ENCODE measurements around the gene FOXK2. TPM values are rescaled to one million over a fixed set of nuclear protein-coding genes. Genes with fewer than 3 reads are reported as not detected.

The FOXK2 gene
- total RNA-seq, 1 experiment from 2014 or later: 104 TPM

DNA sequence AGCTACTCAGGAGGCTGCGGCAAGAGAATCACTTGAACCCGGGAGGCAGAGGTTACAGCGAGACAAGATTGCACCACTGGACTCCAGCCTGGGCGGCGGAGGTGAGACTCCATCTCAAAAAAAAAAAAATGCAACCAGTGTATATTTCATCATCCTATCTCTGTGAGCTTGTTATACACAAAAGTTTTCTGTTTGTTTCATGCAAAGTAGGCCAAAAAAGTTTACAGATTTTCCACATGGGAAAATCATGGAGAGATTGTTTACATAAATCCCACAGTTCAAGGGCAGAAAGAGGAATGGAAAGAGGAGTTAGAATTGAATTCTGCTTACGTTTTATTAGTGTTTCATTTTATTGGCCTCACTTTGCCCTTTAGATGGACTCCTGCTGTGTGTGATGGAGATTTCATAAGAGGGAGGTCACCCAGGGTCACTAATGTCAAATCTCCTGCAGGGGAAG lies 36.3 kb upstream of the FOXK2 start:
- TF ChIP-seq, protein P1, sequence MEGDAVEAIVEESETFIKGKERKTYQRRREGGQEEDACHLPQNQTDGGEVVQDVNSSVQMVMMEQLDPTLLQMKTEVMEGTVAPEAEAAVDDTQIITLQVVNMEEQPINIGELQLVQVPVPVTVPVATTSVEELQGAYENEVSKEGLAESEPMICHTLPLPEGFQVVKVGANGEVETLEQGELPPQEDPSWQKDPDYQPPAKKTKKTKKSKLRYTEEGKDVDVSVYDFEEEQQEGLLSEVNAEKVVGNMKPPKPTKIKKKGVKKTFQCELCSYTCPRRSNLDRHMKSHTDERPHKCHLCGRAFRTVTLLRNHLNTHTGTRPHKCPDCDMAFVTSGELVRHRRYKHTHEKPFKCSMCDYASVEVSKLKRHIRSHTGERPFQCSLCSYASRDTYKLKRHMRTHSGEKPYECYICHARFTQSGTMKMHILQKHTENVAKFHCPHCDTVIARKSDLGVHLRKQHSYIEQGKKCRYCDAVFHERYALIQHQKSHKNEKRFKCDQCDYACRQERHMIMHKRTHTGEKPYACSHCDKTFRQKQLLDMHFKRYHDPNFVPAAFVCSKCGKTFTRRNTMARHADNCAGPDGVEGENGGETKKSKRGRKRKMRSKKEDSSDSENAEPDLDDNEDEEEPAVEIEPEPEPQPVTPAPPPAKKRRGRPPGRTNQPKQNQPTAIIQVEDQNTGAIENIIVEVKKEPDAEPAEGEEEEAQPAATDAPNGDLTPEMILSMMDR (IDR thresholded peaks at IDR 0.05; ENCODE audit: unreplicated experiment): no peak
- no peak overlapping the region for H3K27ac Mint-ChIP-seq (ENCODE audit: low read depth, unreplicated experiment)
- POLR2A ChIA-PET: interaction anchor here (0.6 kb wide), 1 partner anchor 47 kb away, joined by 3 read pairs; no protein-coding TSS in a partner anchor
- no peaks in the 10 kb centered on the region for H3K9me3 Mint-ChIP-seq (ENCODE audit: unreplicated experiment)
- H3K27me3 Mint-ChIP-seq (ENCODE audit: insufficient read depth, unreplicated experiment): no peaks in the 10 kb centered on the region
- CTCF ChIA-PET: interaction anchor here (0.7 to 1.1 kb wide), 3 partner anchors 9 to 68 kb away, joined by 3 to 4 read pairs (median 4); no protein-coding TSS in a partner anchor
- H3K4me1 Mint-ChIP-seq (ENCODE audit: insufficient read depth, unreplicated experiment): peaks cover 8% of the 10 kb centered on the region
- no TSS peak for BruUV-seq (replicated peaks)
- no peak overlapping the region for H3K4me3 Mint-ChIP-seq (ENCODE audit: unreplicated experiment)
- intact Hi-C loops (cut with micrococcal nuclease): no loop called here
- H3K36me3 Mint-ChIP-seq (ENCODE audit: insufficient read depth, unreplicated experiment): peaks cover 40% of the 10 kb centered on the region
- DNase-seq (ENCODE audit: unreplicated experiment): no peak

DNA sequence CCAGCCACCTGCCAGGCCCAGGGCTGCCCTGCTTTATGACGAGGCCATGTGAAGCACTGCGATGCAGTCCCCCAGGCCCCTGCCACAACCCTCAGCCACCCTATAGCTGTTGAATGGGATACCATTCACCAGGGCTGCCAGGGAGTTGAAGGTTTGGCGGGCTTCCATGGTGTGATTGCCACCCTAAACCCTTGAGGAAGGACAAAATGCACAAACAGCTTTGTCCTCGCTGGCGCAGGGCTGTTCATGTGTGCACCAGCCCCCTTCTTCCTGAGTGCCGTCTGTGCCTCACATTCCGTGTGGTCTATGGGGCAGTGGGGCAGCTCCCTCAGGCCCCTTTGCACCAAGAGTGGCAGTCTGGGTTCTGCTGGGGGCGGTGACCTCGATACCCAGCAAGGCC lies 35.7 kb upstream of the FOXK2 start:
- no peaks in the 10 kb centered on the region for H3K27me3 Mint-ChIP-seq (ENCODE audit: insufficient read depth, unreplicated experiment)
- POLR2A ChIA-PET: no interaction called here
- CTCF ChIA-PET: interaction anchor here (0.7 kb wide), 1 partner anchor 67 kb away, joined by 4 read pairs; no protein-coding TSS in a partner anchor

DNA sequence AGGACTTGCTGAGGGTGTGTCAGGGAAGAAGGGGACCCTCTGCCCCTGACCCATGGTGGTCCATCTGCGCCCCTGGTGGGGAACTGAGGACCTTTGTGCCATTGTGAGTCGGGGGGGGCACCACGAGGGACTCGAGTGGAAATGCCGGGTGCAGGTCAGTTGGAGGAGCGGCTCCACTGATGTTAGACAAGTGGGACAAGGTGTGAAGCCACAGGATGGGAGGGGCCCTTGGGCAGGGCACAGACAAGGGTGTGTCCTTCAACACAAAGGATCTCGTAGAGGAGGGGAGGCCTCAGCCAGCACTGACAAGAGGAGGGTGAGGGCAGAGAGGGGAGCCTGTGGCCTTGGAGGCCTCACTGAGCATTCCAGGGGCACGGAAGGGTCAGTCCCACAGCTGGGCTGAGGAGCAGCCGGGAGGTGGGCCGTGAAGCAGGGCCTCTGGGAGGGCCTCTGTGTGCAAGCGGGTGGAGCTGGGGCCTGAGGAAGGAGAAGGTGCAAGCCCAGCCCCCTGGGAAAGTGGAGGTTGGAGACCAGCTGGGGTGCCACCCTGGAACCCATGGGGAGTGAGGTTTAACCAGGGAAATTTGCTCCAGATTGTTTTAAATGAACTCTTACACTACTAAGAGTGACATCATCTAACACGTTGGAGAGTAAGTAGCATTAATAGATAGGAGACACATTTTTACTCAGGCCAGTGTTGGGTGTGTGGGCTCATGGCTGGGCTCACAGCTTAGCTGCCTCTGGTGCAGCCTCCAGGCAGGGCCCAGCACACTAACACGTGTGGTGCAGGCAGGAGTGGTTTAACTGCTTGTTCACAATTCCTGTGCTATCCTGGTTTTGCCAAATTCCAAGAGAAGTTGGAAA lies 33.1 kb upstream of the FOXK2 start:
- TF ChIP-seq, protein P1 (IDR thresholded peaks at IDR 0.05; ENCODE audit: unreplicated experiment): no peak
- ChIA-PET POLR2A (no interaction called here), CTCF (no interaction called here)
- no TSS peak for BruUV-seq (replicated peaks)
- Mint-ChIP-seq H3K9me3 (ENCODE audit: unreplicated experiment) (no peaks in the 10 kb centered on the region), H3K4me3 (ENCODE audit: unreplicated experiment) (no peak overlapping the region), H3K4me1 (ENCODE audit: insufficient read depth, unreplicated experiment) (peaks cover 8% of the 10 kb centered on the region), H3K36me3 (ENCODE audit: insufficient read depth, unreplicated experiment) (peaks cover 38% of the 10 kb centered on the region), H3K27ac (ENCODE audit: low read depth, unreplicated experiment) (peak overlapping the region; percentile 16), H3K27me3 (ENCODE audit: insufficient read depth, unreplicated experiment) (no peaks in the 10 kb centered on the region)
- no peak for DNase-seq (ENCODE audit: unreplicated experiment)
- intact Hi-C loops (cut with micrococcal nuclease): no loop called here

More for the DNA sequence above, 35.7 kb upstream of the FOXK2 start:
- Mint-ChIP-seq H3K4me1 (ENCODE audit: insufficient read depth, unreplicated experiment) (peaks cover 8% of the 10 kb centered on the region), H3K27ac (ENCODE audit: low read depth, unreplicated experiment) (no peak overlapping the region), H3K36me3 (ENCODE audit: insufficient read depth, unreplicated experiment) (peaks cover 42% of the 10 kb centered on the region), H3K4me3 (ENCODE audit: unreplicated experiment) (no peak overlapping the region), H3K9me3 (ENCODE audit: unreplicated experiment) (no peaks in the 10 kb centered on the region)
- TF ChIP-seq, protein P1 (IDR thresholded peaks at IDR 0.05; ENCODE audit: unreplicated experiment): no peak
- intact Hi-C loops (cut with micrococcal nuclease): no loop called here
- BruUV-seq (replicated peaks): no TSS peak
- DNase-seq (ENCODE audit: unreplicated experiment): no peak

DNA sequence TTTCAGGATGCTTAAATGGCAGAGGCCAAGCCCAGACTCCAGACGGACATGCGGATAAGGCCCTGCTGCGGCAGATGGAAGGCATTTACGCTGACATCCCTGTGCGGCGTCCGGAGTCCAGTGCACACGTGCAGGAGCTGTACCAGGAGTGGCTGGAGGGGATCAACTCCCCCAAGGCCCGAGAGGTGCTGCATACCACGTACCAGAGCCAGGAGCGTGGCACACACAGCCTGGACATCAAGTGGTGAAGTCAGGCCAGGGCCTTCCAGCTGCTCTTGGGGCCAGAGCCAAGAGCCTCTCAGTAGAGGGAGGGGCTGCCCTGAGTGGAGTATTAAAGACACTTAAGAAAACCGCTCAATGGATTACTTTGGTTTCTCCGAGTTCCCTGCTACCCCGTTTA lies 31.6 kb upstream of the FOXK2 start:
- intact Hi-C loops (cut with micrococcal nuclease): no loop called here
- TF ChIP-seq, protein P1 (IDR thresholded peaks at IDR 0.05; ENCODE audit: unreplicated experiment): no peak
- ChIA-PET CTCF (interaction anchor here (0.6 kb wide), 1 partner anchor 11 kb away, joined by 4 read pairs; no protein-coding TSS in a partner anchor), POLR2A (no interaction called here)
- Mint-ChIP-seq H3K4me3 (ENCODE audit: unreplicated experiment) (no peak overlapping the region), H3K9me3 (ENCODE audit: unreplicated experiment) (no peaks in the 10 kb centered on the region), H3K27ac (ENCODE audit: low read depth, unreplicated experiment) (no peak overlapping the region), H3K27me3 (ENCODE audit: insufficient read depth, unreplicated experiment) (no peaks in the 10 kb centered on the region), H3K36me3 (ENCODE audit: insufficient read depth, unreplicated experiment) (peaks cover 24% of the 10 kb centered on the region), H3K4me1 (ENCODE audit: insufficient read depth, unreplicated experiment) (peaks cover 14% of the 10 kb centered on the region)
- no TSS peak for BruUV-seq (replicated peaks)
- DNase-seq (ENCODE audit: unreplicated experiment): no peak
